ENCODE measurements around the gene TSR3.

- TF ChIP-seq CTCF (IDR thresholded peaks at IDR 0.05; ENCODE audit: low read depth, low read length) (no peak), POLR2A (IDR thresholded peaks at IDR 0.05; ENCODE audit: extremely low read depth, insufficient read length) (no peak), MYC (IDR thresholded peaks at IDR 0.05; ENCODE audit: low read depth, low read length) (no peak)
These were observed 46.1 kb upstream of the TSR3 start for GRCh38 chr16:1397779-1398178.

Measured in NB4 (cell line).